Sigmoid colon (tissue), 7 donors: Measurements from ENCODE around the gene KRTAP5-2. TPM values are rescaled to one million over a fixed set of nuclear protein-coding genes. Genes with fewer than 3 reads are reported as not detected.

Source experiments
- DNase-seq: peaks from one replicate; pipeline ENCODE4 v3.0.0-alpha.2; 2019
- H3K27ac ChIP-seq, 4 donors: fragments of 200-600 bp; sonication (generic); one replicate each; pipeline ENCODE4 v1.5.1; 2016 to 2019; ENCODE audit warnings: mild to moderate bottlenecking in 1 of 4
- H3K27me3 ChIP-seq, 3 donors: fragments of 200-600 bp; sonication (generic); one replicate each; pipeline ENCODE4 v1.5.1; 2019; ENCODE audit warnings: mild to moderate bottlenecking in 1 of 3
- H3K36me3 ChIP-seq, 4 donors: fragments of 200-600 bp; sonication (generic); one replicate each; pipeline ENCODE4 v1.5.1; 2016 to 2019
- H3K4me1 ChIP-seq, 4 donors: fragments of 200-600 bp; sonication (generic); one replicate each; pipeline ENCODE4 v1.5.1; 2017 to 2019
- H3K4me3 ChIP-seq, 4 donors: fragments of 200-600 bp; sonication (generic); one replicate each; pipeline ENCODE4 v1.5.1; 2017 to 2019; ENCODE audit warnings: mild to moderate bottlenecking in 2 of 4, moderate library complexity in 1 of 4
- H3K9me3 ChIP-seq, 4 donors: fragments of 200-600 bp in 3 of 4; sonication (generic) in 3 of 4; one replicate each; pipeline versions ENCODE4 v1.5.1 to v1.6.1; 2013 to 2019
- EP300 ChIP-seq, 4 donors: sonication (generic); formaldehyde crosslinking; IDR thresholded peaks; one replicate each; pipeline ENCODE4 v1.6.1; 2017; ENCODE audit warnings: antibody characterized with exemption in 4 of 4
- POLR2A ChIP-seq, 2 donors: fragments of 450-650 bp; IDR thresholded peaks; one replicate each; pipeline ENCODE4 v1.6.1; 2016; ENCODE audit warnings: antibody characterized with exemption in 2 of 2, mild to moderate bottlenecking in 2 of 2, moderate library complexity in 2 of 2
- POLR2AphosphoS5 ChIP-seq, 4 donors: sonication (generic); formaldehyde crosslinking; IDR thresholded peaks; one replicate each; pipeline ENCODE4 v1.6.1; 2017; ENCODE audit warnings: antibody characterized with exemption in 4 of 4
- WGBS, 2 donors: extraction: QIAGEN DNeasy Blood & Tissue Kit; methylation state at CpG; one replicate each; pipeline ENCODE4 v1.1.7; 2013; 5-methylcytosine and 5-hydroxymethylcytosine counted together
- intact Hi-C: fragments of 100-400 bp; cut with DNase I; formaldehyde crosslinking; loops from one replicate; pipeline ENCODE4 v1.15.1; 2023
- polyA plus RNA-seq, 3 donors: library from polyadenylated mRNA; stranded (reverse); fragments of 200-250 nt; gene quantifications; one replicate each; pipeline ENCODE4 v1.2.3, GENCODE V29; 2013
- total RNA-seq, 4 donors: library from RNA; depleted of rRNA; stranded (reverse); fragments of >200 nt; gene quantifications; one replicate each; pipeline ENCODE4 v1.1.0, GENCODE V29; 2016
- TF ChIP-seq, protein P1 (sequence below), 4 experiments: fragments of 450-650 bp in 3 of 4; fragments of 200-600 bp in 1 of 4; IDR thresholded peaks; one replicate each; pipeline ENCODE4 v1.5.1; 2016 to 2019; ENCODE audit warnings: antibody characterized with exemption in 4 of 4, mild to moderate bottlenecking in 3 of 4, moderate library complexity in 2 of 4
- donor health status: healthy with polysubstance abuse.
- donor health status: Bipolar disorder and iron deficiency.
- donor health status: healthy.

KRTAP5-2 gene
- total and polyA plus RNA-seq, 7 donors: 0.29 TPM; not detected in 6

DNA sequence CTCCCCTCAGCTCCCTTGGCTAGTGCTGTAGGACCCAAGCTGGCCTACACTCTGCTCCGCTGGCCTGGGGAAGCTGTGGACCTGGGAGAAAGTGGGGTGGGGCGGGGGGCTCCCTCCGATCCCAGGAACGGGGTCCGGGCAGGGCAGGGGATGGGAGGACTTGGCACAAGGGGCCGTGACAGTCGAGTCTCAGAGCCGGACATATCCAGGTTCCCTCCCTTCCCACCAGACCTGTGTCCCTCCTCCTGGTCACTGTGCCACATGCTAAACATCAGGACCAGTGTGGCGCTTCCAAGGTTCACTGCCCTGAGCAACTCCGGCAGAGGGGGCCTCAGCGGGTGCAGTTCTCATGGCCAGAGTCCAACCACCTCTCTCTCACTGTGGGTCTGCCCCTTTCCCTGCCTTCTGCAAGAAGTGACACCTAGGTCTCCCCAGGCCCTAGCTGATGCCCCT lies 28.1 kb downstream of the KRTAP5-2 start:
- WGBS, 2 donors: 78 to 84% methylated on average over 11 of the region's 11 CpGs
- Histone ChIP-seq H3K4me3 (peak overlapping the region in 1 of 4 donors; percentile 75), H3K27ac (peak overlapping the region; percentile 80 to 99 (median 83)), H3K27me3 (no peaks in the 10 kb centered on the region), H3K9me3 (no peaks in the 10 kb centered on the region), H3K36me3 (no peaks in the 10 kb centered on the region), H3K4me1 (peaks cover 0 to 89% (median 73%) of the 10 kb centered on the region in 4 donors)
- intact Hi-C loops: loop anchor here (5.0 kb wide), 1 partner anchor 113 kb away; no protein-coding TSS in a partner anchor
- TF ChIP-seq POLR2AphosphoS5 (IDR thresholded peaks at IDR 0.05) (no peak), EP300 (IDR thresholded peaks at IDR 0.05) (no peak), POLR2A (IDR thresholded peaks at IDR 0.05) (no peak)
- TF ChIP-seq, protein P1, sequence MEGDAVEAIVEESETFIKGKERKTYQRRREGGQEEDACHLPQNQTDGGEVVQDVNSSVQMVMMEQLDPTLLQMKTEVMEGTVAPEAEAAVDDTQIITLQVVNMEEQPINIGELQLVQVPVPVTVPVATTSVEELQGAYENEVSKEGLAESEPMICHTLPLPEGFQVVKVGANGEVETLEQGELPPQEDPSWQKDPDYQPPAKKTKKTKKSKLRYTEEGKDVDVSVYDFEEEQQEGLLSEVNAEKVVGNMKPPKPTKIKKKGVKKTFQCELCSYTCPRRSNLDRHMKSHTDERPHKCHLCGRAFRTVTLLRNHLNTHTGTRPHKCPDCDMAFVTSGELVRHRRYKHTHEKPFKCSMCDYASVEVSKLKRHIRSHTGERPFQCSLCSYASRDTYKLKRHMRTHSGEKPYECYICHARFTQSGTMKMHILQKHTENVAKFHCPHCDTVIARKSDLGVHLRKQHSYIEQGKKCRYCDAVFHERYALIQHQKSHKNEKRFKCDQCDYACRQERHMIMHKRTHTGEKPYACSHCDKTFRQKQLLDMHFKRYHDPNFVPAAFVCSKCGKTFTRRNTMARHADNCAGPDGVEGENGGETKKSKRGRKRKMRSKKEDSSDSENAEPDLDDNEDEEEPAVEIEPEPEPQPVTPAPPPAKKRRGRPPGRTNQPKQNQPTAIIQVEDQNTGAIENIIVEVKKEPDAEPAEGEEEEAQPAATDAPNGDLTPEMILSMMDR (IDR thresholded peaks at IDR 0.05): no peak
- DNase-seq: peak; percentile 69

DNA sequence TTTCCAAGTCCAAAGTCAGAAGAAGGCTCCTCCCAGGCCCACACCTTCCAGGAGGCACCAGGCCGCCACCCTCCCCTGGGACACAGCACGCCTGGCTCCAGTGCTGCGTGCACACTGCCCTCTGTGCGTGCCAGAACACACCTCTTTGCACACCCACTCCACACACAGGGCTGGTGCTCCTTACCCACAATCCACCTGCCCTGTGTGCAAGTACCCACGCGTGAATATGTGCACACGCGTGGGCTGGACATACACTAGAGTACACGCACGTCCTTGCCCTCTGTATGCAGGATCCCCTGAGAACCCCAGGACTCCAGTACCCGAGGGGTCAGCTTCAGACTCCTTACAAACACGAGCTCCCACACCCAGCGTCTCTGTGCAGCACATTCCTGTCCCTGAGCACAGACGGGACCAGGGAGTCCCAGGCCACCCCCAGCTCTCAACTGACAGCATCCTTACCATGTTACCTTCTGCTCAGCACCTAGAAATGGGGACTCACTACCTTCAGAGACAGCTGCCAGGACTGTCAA lies 28.8 kb downstream of the KRTAP5-2 start:
- TF ChIP-seq, protein P1 (IDR thresholded peaks at IDR 0.05): no peak
- TF ChIP-seq POLR2AphosphoS5 (IDR thresholded peaks at IDR 0.05): no peak
- no peak for TF ChIP-seq POLR2A (IDR thresholded peaks at IDR 0.05)
- Histone ChIP-seq H3K27ac (peak overlapping the region; percentile 6 to 99 (median 83)), H3K27me3 (no peaks in the 10 kb centered on the region), H3K36me3 (no peaks in the 10 kb centered on the region), H3K9me3 (no peaks in the 10 kb centered on the region), H3K4me3 (no peak overlapping the region), H3K4me1 (peaks cover 0 to 90% (median 76%) of the 10 kb centered on the region in 4 donors)
- no peak for DNase-seq
- intact Hi-C loops: no loop called here
- 26 to 70% methylated on average over 14 of the region's 14 CpGs for WGBS, 2 donors

DNA sequence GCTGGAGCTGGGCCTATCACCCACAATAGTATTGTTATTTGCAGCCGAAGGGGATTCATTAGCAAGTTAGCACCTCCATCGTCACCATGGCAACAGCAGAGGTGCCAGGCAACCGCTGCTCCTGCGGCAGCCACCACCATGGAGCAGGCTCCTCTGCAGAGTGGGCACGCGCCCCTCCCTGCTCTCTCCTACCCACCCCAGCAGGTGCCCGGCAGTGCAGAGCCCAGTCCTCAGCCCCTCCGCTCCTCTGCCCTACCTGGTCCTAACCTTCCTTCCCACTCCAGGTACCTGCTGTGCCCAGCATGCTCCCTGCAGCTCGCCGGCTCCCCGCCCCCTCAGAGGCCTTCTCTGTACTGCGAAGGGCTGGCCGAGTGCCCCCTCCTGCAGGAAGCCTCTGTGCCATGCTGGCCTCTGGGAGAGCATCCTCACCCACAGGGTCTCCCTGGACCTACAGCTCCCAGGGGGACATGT lies 29.6 kb downstream of the KRTAP5-2 start:
- H3K36me3 ChIP-seq: peaks cover 0 to 3% (median under 1%) of the 10 kb centered on the region in 4 donors
- peak; percentile 70 for DNase-seq
- no peak overlapping the region for H3K4me3 ChIP-seq
- no peaks in the 10 kb centered on the region for H3K9me3 ChIP-seq
- H3K27ac ChIP-seq: peak overlapping the region in 3 of 4 donors; percentile 18 to 99 (median 86)
- TF ChIP-seq, protein P1 (IDR thresholded peaks at IDR 0.05): no peak
- TF ChIP-seq POLR2AphosphoS5 (IDR thresholded peaks at IDR 0.05) (no peak), EP300 (IDR thresholded peaks at IDR 0.05) (no peak), POLR2A (IDR thresholded peaks at IDR 0.05) (no peak)
- intact Hi-C loops: no loop called here
- peaks cover 0 to 89% (median 74%) of the 10 kb centered on the region in 4 donors for H3K4me1 ChIP-seq
- 55 to 66% methylated on average over 13 of the region's 13 CpGs for WGBS, 2 donors
- H3K27me3 ChIP-seq: no peaks in the 10 kb centered on the region

DNA sequence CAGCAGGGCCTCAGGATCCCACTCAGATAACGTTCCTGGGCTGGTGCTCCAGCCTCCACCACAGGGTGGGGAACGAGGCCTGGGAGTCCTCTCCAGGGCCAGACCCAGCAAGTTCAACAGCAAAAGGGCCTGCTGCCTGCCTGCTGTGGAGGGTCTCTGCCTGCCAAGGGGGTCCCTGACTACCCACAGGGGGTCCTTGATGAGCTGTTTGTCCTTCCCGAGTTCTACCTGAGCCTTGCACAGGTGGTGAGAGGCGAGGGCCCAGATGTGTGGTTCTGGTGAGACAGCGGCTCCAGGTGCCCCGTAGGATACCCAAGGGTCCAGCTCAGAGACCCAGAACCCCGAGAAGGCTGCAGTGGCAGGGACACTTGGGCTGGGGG lies 30.4 kb downstream of the KRTAP5-2 start:
- DNase-seq: no peak
- Histone ChIP-seq H3K4me3 (no peak overlapping the region), H3K9me3 (no peaks in the 10 kb centered on the region), H3K27ac (peak overlapping the region in 3 of 4 donors; percentile 33 to 99 (median 86)), H3K27me3 (no peaks in the 10 kb centered on the region), H3K36me3 (peaks cover 0 to 11% (median 5%) of the 10 kb centered on the region in 4 donors), H3K4me1 (peaks cover 0 to 88% (median 67%) of the 10 kb centered on the region in 4 donors)
- TF ChIP-seq POLR2AphosphoS5 (IDR thresholded peaks at IDR 0.05) (no peak), POLR2A (IDR thresholded peaks at IDR 0.05) (no peak), EP300 (IDR thresholded peaks at IDR 0.05) (no peak)
- TF ChIP-seq, protein P1 (IDR thresholded peaks at IDR 0.05): no peak
- intact Hi-C loops: no loop called here
- WGBS, 2 donors: 74 to 76% methylated on average over 7 of the region's 7 CpGs
